K562 treated with DMSO at 1 percent for 12 hours (cell line): ENCODE data around the gene KRTAP11-1. TPM values are rescaled to one million over a fixed set of nuclear protein-coding genes. Genes with fewer than 3 reads are reported as not detected.

Experiments
- total RNA-seq: library from RNA; unstranded; fragments of 300-600 nt; gene quantifications from 2 replicates; pipeline ENCODE4 v1.2.3, GENCODE V29; 2022; ENCODE audit not compliant: insufficient read depth

KRTAP11-1 gene
- total RNA-seq = not detected in 2 replicates

GRCh38 chr21:30881480-30881879 lies at the start of gene KRTAP11-1:
Gene KRTAP11-1 (minus strand): TSS chr21:30881580. CDS start chr21:30881524, 56 bp downstream.

Other genes with a start within 250 kb of the KRTAP11-1 start
- not detected in 2 replicates for gene KRTAP20-2, start 246.4 kb downstream of the KRTAP11-1 start, total RNA-seq
- not detected in 2 replicates for gene KRTAP20-3, start 238.7 kb downstream of the KRTAP11-1 start, total RNA-seq
- gene KRTAP21-3, start 162.8 kb downstream of the KRTAP11-1 start, total RNA-seq = not detected in 2 replicates
- not detected in 2 replicates for gene KRTAP21-2, start 134.3 kb downstream of the KRTAP11-1 start, total RNA-seq
- not detected in 2 replicates for gene KRTAP21-1, start 126.2 kb downstream of the KRTAP11-1 start, total RNA-seq
- gene KRTAP8-1, start 68.3 kb downstream of the KRTAP11-1 start, total RNA-seq = not detected in 2 replicates
- not detected in 2 replicates for gene KRTAP7-1, start 51.8 kb downstream of the KRTAP11-1 start, total RNA-seq
- gene KRTAP19-8, start 156.9 kb upstream of the KRTAP11-1 start, total RNA-seq = not detected in 2 replicates